Mesendoderm (in vitro differentiated cells): ENCODE data around the gene TCF7L1.
"Not testable (repeated sequence)": the region's sequence is repeated elsewhere in the genome, so short reads cannot be mapped to it uniquely, and the experiment has no call there.

Experiments used
- DNase-seq: peaks from one replicate; pipeline ENCODE4 v3.0.0; 2013
- H2AK5ac ChIP-seq: 2 replicates; pipeline ENCODE4 v1.6.1; 2013; ENCODE audit warnings: low read length, inconsistent platforms
- H2BK120ac ChIP-seq: 2 replicates; pipeline ENCODE4 v1.6.1; 2013; ENCODE audit warnings: low read depth, mild to moderate bottlenecking, low read length, moderate library complexity, mixed read lengths
- H2BK15ac ChIP-seq: replicated peaks from 2 replicates; pipeline ENCODE4 v1.6.1; 2013; ENCODE audit warnings: low read depth, mild to moderate bottlenecking, moderate library complexity
- H2BK5ac ChIP-seq: 2 replicates; pipeline ENCODE4 v1.6.1; 2013; ENCODE audit warnings: low read length, inconsistent platforms
- H3K18ac ChIP-seq: 2 replicates; pipeline ENCODE4 v1.6.1; 2013; ENCODE audit warnings: mild to moderate bottlenecking, low read length, mixed read lengths
- H3K23ac ChIP-seq: one replicate; pipeline ENCODE4 v1.6.1; 2013; ENCODE audit warnings: low read length
- H3K27ac ChIP-seq: 2 replicates; pipeline ENCODE4 v1.5.1; 2013; ENCODE audit warnings: low read depth, mild to moderate bottlenecking, inconsistent platforms, low read length, moderate library complexity
- H3K27me3 ChIP-seq: 2 replicates; pipeline ENCODE4 v1.6.1; 2013; ENCODE audit warnings: low read length, control low read depth, mild to moderate bottlenecking, inconsistent platforms; ENCODE audit not compliant: insufficient read depth, poor library complexity
- H3K36me3 ChIP-seq: 2 replicates; pipeline ENCODE4 v1.6.1; 2013; ENCODE audit warnings: low read length, inconsistent platforms; ENCODE audit not compliant: control insufficient read depth, insufficient read depth
- H3K4ac ChIP-seq: one replicate; pipeline ENCODE4 v1.6.1; 2013; ENCODE audit warnings: low read depth, mild to moderate bottlenecking, low read length, moderate library complexity
- H3K4me1 ChIP-seq: 2 replicates; pipeline ENCODE4 v1.6.1; 2013; ENCODE audit warnings: low read depth, low read length, inconsistent platforms; ENCODE audit not compliant: control insufficient read depth
- H3K4me2 ChIP-seq: 2 replicates; pipeline ENCODE4 v1.6.1; 2013; ENCODE audit warnings: low read length
- H3K4me3 ChIP-seq: 2 replicates; pipeline ENCODE4 v1.5.1; 2013; ENCODE audit warnings: mild to moderate bottlenecking, low read length
- H3K56ac ChIP-seq: one replicate; pipeline ENCODE4 v1.6.1; 2013; ENCODE audit warnings: low read length
- H3K79me1 ChIP-seq: 2 replicates; pipeline ENCODE4 v1.6.1; 2013; ENCODE audit warnings: low read length, inconsistent platforms
- H3K79me2 ChIP-seq: 2 replicates; pipeline ENCODE4 v1.6.1; 2013; ENCODE audit warnings: mild to moderate bottlenecking, low read length; ENCODE audit not compliant: control insufficient read depth, insufficient read depth
- H3K9ac ChIP-seq: 2 replicates; pipeline ENCODE4 v1.6.1; 2013; ENCODE audit warnings: low read length, inconsistent platforms
- H4K5ac ChIP-seq: one replicate; pipeline ENCODE4 v1.6.1; 2013; ENCODE audit warnings: low read length
- H4K8ac ChIP-seq: one replicate; pipeline ENCODE4 v1.6.1; 2013; ENCODE audit warnings: low read depth, mild to moderate bottlenecking, control low read depth, low read length, moderate library complexity
- WGBS: extraction: QIAGEN DNeasy Blood & Tissue Kit; methylation state at CpG from one replicate; pipeline ENCODE4 v1.1.7; 2013; ENCODE audit warnings: low lambda C conversion rate, missing lambda C conversion rate; ENCODE audit not compliant: insufficient coverage; ENCODE audit errors: extremely low coverage; 5-methylcytosine and 5-hydroxymethylcytosine counted together

The TCF7L1 gene

DNA sequence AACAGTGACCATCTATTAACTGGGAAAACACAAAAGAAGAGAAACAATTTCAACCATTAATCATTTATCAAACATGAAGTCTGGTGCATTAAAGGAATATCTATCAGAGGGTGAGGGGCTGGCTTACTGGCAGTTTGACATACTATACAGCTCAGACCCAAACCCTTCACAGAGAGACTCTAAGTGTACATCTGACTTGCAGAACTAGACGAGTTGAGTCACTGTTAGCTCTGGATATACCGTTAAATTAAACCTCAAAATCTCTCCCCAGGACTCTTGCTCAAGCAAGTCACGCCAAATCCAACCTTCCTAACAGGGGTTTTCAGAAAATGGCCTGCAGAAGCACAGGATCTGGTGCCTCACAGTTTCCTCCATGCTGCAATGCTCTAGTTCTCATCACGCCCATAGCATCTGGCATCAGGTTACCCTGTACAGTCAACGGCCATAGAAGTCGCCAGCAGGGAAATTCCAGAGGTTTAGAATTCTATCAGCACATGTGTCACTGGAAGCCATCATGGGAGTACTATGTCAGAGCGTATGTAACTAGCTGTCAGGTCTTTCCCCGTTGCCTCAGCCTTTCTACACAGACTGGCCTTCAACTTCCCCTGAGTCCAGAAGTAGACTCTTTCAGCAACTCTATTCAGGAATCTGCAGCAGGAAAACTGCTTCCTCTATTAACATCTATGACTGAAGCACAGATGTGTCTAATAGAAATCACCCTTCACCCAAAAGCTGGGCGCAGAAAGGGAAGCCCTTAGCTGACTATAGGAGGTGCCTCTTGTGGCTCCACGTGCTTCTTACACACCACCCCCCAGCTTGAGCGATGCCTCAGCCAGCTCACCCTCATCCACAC lies 185.3 kb downstream of the TCF7L1 start:
- no peak for DNase-seq
- Histone ChIP-seq H4K8ac (no peak overlapping the region), H3K79me2 (no peaks in the 10 kb centered on the region)

DNA sequence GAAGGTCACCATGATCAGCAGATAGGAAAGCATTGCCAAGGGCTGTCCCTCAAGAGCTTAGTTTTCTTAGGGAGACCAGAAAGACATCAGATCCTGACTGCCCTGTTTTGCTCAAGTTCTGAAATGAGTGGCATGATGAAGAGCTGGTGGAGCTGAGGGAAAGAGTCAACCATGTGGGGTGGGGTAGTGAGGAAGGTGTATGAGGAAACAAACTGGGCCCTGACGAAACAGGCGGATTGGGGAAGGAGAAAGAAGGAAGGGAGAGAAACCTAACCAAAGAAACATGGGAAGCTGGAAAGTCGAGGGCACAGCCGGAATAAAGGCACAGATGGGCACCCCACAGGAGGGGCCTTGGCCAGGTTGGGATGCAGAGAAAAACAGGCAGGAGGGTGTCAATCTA lies 186.6 kb downstream of the TCF7L1 start:
- Histone ChIP-seq H2AK5ac (no peak overlapping the region), H3K23ac (no peak overlapping the region), H3K4me3 (no peak overlapping the region), H2BK120ac (no peak overlapping the region), H3K4me2 (no peak overlapping the region), H4K8ac (no peak overlapping the region), H3K4me1 (no peaks in the 10 kb centered on the region), H2BK15ac (no peak overlapping the region), H3K27me3 (no peaks in the 10 kb centered on the region), H3K4ac (no peak overlapping the region), H3K27ac (no peak overlapping the region), H3K9ac (no peak overlapping the region), H3K36me3 (peaks cover 14% of the 10 kb centered on the region), H4K5ac (no peak overlapping the region), H3K79me1 (peaks cover 10% of the 10 kb centered on the region), H3K79me2 (peaks cover 3% of the 10 kb centered on the region), H2BK5ac (no peak overlapping the region), H3K56ac (no peak overlapping the region), H3K18ac (no peak overlapping the region)
- WGBS = no CpG with 5 or more reads among the region's 4 CpGs
- no peak for DNase-seq

More for the DNA sequence above, 185.3 kb downstream of the TCF7L1 start:
- Histone ChIP-seq H3K18ac (no peak overlapping the region), H2BK15ac (no peak overlapping the region), H3K4me3 (no peak overlapping the region), H2BK120ac (no peak overlapping the region), H3K23ac (no peak overlapping the region), H3K4me1 (no peaks in the 10 kb centered on the region), H3K36me3 (peaks cover 8% of the 10 kb centered on the region), H3K4me2 (no peak overlapping the region), H3K27me3 (no peaks in the 10 kb centered on the region), H3K4ac (no peak overlapping the region), H3K79me1 (peaks cover 6% of the 10 kb centered on the region), H3K56ac (no peak overlapping the region), H4K5ac (no peak overlapping the region), H2BK5ac (no peak overlapping the region), H3K27ac (no peak overlapping the region), H3K9ac (no peak overlapping the region), H2AK5ac (no peak overlapping the region)
- no CpG with 5 or more reads among the region's 11 CpGs for WGBS

DNA sequence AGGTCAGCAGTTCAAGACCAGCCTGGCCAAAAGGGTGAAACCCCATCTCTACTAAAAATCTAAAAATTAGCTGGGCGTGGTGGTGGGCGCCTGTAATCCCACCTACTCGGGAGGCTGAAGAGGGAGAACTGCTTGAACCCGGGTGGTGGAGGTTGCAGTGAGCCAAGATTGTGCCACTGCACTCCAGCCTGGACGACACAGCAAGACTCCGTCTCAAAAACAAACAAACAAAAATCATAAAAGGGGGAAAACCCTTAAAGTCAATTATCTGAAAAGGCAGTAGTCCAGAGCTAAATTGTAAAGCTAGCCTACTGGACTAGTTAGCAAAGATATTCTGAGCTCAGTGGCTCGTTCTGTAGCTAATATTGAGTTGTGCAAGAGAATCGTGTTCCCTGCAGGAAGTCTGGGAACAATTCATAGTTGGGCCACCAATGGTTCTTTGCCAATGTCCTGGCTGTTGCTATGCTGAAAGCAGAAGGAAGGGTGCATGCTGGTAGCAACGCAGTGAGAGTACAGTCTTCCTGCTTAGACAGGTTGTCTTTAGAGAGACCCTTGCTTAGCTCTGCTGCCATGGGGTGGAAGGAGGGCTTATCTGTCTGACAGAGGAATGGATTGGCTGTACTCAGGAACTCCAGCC lies 190.3 kb downstream of the TCF7L1 start:
- H3K23ac ChIP-seq = no peak overlapping the region
- no peak overlapping the region for H3K9ac ChIP-seq
- peaks cover 10% of the 10 kb centered on the region for H3K4me1 ChIP-seq
- no peak overlapping the region for H3K56ac ChIP-seq
- H3K27me3 ChIP-seq = no peaks in the 10 kb centered on the region
- H3K4ac ChIP-seq = no peak overlapping the region
- H3K27ac ChIP-seq = no peak overlapping the region
- peaks cover 27% of the 10 kb centered on the region for H3K79me1 ChIP-seq
- H2BK120ac ChIP-seq = no peak overlapping the region
- H2AK5ac ChIP-seq = no peak overlapping the region
- no CpG with 5 or more reads among the region's 9 CpGs for WGBS
- H3K4me2 ChIP-seq = no peak overlapping the region
- H3K18ac ChIP-seq = no peak overlapping the region
- H4K8ac ChIP-seq = no peak overlapping the region
- no peak overlapping the region for H4K5ac ChIP-seq
- H3K36me3 ChIP-seq = peaks cover 16% of the 10 kb centered on the region
- DNase-seq = no peak
- H3K79me2 ChIP-seq = peaks cover 25% of the 10 kb centered on the region
- no peak overlapping the region for H2BK5ac ChIP-seq
- no peak overlapping the region for H2BK15ac ChIP-seq
- no peak overlapping the region for H3K4me3 ChIP-seq

DNA sequence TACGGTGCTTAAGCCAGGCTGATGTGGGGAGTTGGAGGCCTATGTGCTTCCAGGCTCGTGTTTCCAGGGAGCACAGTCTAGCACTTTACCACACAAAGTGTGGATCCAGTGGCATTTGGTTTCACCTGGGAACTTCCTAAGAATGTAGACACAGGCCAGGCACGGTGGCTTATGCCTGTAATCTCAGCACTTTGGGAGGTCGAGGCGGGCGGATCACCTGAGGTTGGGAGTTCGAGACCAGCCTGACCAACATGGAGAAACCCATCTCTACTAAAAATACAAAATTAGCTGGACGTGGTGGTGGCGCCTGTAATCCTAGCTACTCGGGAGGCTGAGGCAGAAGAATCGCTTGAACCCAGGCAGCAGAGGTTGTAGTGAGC lies 190.8 kb downstream of the TCF7L1 start:
- not testable (repeated sequence) for H3K9ac ChIP-seq, H3K4me3 ChIP-seq, H4K8ac ChIP-seq, H3K23ac ChIP-seq, H3K4me2 ChIP-seq, H3K56ac ChIP-seq, H2BK5ac ChIP-seq, H3K27ac ChIP-seq, H2BK120ac ChIP-seq, H3K27me3 ChIP-seq, H2BK15ac ChIP-seq, H3K4me1 ChIP-seq, H4K5ac ChIP-seq, H2AK5ac ChIP-seq, H3K18ac ChIP-seq, H3K4ac ChIP-seq
- DNase-seq = peak; percentile 38
- Histone ChIP-seq H3K36me3 (peaks cover 14% of the 10 kb centered on the region), H3K79me1 (peaks cover 26% of the 10 kb centered on the region), H3K79me2 (peaks cover 25% of the 10 kb centered on the region)
- no CpG with 5 or more reads among the region's 11 CpGs for WGBS

DNA sequence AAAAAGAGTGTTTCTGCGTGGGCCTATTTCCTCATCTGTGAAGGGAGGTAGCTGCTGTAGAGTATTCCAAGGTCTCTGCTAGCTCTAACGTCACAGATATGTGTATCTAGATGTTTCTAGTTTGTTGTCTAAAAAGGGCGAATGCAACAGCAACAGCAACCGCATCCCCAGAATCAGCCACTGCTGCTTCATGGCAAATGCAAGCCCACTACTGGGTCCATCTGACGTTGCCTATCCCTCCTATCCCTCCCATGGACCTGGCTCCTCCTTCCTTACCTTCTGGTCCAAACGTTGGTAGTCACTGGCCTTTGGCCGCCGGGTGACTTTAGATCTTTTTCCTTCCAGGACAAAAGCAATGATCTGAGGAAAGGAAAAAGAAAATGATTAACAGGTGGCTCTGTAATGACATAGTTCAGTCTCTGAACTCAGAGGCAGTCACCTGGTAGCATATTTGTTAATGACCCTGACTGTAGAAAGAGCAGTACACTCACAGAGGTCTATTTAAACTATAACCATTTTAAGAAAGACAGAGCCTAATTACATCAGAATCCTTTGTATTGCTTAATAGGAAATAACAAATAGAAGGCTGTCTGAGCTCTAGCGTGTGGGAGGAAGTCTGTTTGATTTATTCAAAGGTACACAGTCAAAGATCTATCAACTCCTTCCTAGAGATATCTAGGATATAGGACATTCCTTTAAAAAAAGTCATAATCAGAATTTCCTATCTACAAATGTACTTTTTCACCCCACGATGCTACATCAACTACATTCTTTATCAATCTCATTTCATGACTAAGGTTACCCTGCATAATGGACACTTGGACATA lies 191.7 kb downstream of the TCF7L1 start:
- Histone ChIP-seq H3K4me2 (no peak overlapping the region), H2BK5ac (no peak overlapping the region), H3K4me1 (peaks cover 10% of the 10 kb centered on the region), H2BK120ac (no peak overlapping the region), H3K23ac (no peak overlapping the region), H3K18ac (no peak overlapping the region), H2BK15ac (no peak overlapping the region), H3K4ac (no peak overlapping the region), H3K79me2 (peaks cover 25% of the 10 kb centered on the region), H3K27me3 (no peaks in the 10 kb centered on the region), H4K5ac (no peak overlapping the region), H2AK5ac (no peak overlapping the region), H3K4me3 (no peak overlapping the region), H3K36me3 (peaks cover 14% of the 10 kb centered on the region), H3K9ac (no peak overlapping the region), H3K56ac (peak overlapping the region; percentile 34), H3K27ac (no peak overlapping the region), H4K8ac (no peak overlapping the region), H3K79me1 (peaks cover 26% of the 10 kb centered on the region)
- WGBS = no CpG with 5 or more reads among the region's 10 CpGs
- DNase-seq = no peak
